Measurements from ENCODE around the gene SLC45A3. TPM values are rescaled to one million over a fixed set of nuclear protein-coding genes. Genes with fewer than 3 reads are reported as not detected.

Gene SLC45A3
- polyA plus RNA-seq, 1 donor (not counting 4 experiments of a cell fraction or from before 2014, with no cell fraction given) = 2.5 TPM

DNA sequence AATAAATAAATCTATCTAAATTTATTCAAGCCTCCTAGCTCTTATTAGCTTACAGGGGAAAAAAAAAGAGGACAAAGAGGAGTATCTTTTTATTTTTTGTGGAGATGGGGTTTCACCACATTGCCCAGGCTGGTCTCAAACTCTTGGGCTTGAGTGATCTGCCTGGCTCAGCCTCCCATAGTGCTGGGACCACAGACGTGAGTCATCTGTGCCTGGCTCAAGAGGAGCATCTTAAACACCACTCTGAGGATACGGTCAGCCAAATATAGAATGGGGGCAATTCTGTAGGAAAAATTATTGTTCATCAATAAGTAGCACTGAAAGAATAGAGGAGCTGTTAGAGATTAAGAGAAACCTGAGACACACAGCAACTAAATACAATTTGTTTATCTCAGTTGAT, 24.1 kb downstream of the SLC45A3 start:
- DNase-seq (ENCODE audit: low read depth, low spot score) (no peak), FAIRE-seq (no peak)
- TF ChIP-seq EZH2 (IDR thresholded peaks at IDR 0.05; ENCODE audit: low read length) = no peak
- TF ChIP-seq, protein P1, sequence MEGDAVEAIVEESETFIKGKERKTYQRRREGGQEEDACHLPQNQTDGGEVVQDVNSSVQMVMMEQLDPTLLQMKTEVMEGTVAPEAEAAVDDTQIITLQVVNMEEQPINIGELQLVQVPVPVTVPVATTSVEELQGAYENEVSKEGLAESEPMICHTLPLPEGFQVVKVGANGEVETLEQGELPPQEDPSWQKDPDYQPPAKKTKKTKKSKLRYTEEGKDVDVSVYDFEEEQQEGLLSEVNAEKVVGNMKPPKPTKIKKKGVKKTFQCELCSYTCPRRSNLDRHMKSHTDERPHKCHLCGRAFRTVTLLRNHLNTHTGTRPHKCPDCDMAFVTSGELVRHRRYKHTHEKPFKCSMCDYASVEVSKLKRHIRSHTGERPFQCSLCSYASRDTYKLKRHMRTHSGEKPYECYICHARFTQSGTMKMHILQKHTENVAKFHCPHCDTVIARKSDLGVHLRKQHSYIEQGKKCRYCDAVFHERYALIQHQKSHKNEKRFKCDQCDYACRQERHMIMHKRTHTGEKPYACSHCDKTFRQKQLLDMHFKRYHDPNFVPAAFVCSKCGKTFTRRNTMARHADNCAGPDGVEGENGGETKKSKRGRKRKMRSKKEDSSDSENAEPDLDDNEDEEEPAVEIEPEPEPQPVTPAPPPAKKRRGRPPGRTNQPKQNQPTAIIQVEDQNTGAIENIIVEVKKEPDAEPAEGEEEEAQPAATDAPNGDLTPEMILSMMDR (optimal IDR thresholded peaks at IDR 0.05 in 1 of 3, IDR thresholded peaks at IDR 0.05 in 1 of 3, conservative IDR thresholded peaks at IDR 0.05 in 1 of 3; ENCODE audit: extremely low read depth in 1 of 3, insufficient read depth in 2 of 3, low read length in 3 of 3) = no peak

DNA sequence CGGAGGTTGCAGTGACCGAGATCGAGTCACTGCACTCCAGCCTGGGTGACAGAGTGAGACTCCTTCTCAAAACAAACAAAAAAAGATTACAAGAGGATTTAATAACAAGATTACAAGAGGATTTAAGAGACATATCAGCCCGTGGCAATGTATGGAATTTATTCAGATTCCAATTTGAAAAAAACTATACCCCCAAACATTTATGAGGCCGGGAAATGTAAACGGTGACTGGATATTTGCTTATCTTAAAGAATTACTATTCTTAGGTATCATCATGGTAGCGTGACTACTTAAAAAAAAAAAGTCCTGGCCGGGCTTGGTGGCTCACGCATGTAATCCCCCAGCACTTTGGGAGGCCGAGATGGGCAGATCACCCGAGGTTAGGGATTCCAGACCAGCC, 27.3 kb downstream of the SLC45A3 start:
- dilution Hi-C loops (cut with MboI; ENCODE audit: extremely low pct_ligation_motif_present, low sequenced_read_pairs) = no loop called here
- no peak overlapping the region for H3K4me2 ChIP-seq (ENCODE audit: control insufficient read depth, extremely low read depth, insufficient read depth, low read depth, low read length)
- no peak overlapping the region for H3K4me3 ChIP-seq (ENCODE audit: control insufficient read depth in 2 of 3, extremely low read depth in 1 of 3, insufficient read depth in 2 of 3, low read depth in 1 of 3, low read length in 3 of 3)
- H2AFZ ChIP-seq (ENCODE audit: control insufficient read depth, low read length) = no peak overlapping the region
- H3K9me3 ChIP-seq (ENCODE audit: control insufficient read depth, low read depth, low read length) = no peaks in the 10 kb centered on the region
- H4K20me1 ChIP-seq (ENCODE audit: control insufficient read depth, extremely low read depth, insufficient read depth, low read length) = no peaks in the 10 kb centered on the region
- no peak overlapping the region for H3K27ac ChIP-seq (ENCODE audit: control insufficient read depth, insufficient read depth, low read length)
- no peak for TF ChIP-seq EZH2 (IDR thresholded peaks at IDR 0.05; ENCODE audit: low read length)
- TF ChIP-seq, protein P1 (optimal IDR thresholded peaks at IDR 0.05 in 1 of 3, IDR thresholded peaks at IDR 0.05 in 1 of 3, conservative IDR thresholded peaks at IDR 0.05 in 1 of 3; ENCODE audit: extremely low read depth in 1 of 3, insufficient read depth in 2 of 3, low read length in 3 of 3) = no peak
- H3K27me3 ChIP-seq (ENCODE audit: control insufficient read depth, extremely low read depth, insufficient read depth, low read length) = no peaks in the 10 kb centered on the region
- H3K4me1 ChIP-seq (ENCODE audit: control insufficient read depth, extremely low read depth, insufficient read depth, low read length) = no peaks in the 10 kb centered on the region
- DNase-seq (ENCODE audit: low read depth, low spot score) (no peak), FAIRE-seq (no peak)
- no peaks in the 10 kb centered on the region for H3K9me1 ChIP-seq (ENCODE audit: control insufficient read depth, extremely low read depth, insufficient read depth, low read length)
- no peaks in the 10 kb centered on the region for H3K36me3 ChIP-seq (ENCODE audit: control insufficient read depth in 2 of 2, extremely low read depth in 1 of 2, insufficient read depth in 2 of 2, low read length in 2 of 2)
- no peaks in the 10 kb centered on the region for H3K79me2 ChIP-seq (ENCODE audit: control insufficient read depth, insufficient read depth, low read length)
- no peak overlapping the region for H3K9ac ChIP-seq (ENCODE audit: control insufficient read depth, extremely low read depth, insufficient read depth, low read length)

More for the DNA sequence above, 24.1 kb downstream of the SLC45A3 start:
- Histone ChIP-seq H4K20me1 (ENCODE audit: control insufficient read depth, extremely low read depth, insufficient read depth, low read length) (no peaks in the 10 kb centered on the region), H3K27me3 (ENCODE audit: control insufficient read depth, extremely low read depth, insufficient read depth, low read length) (no peaks in the 10 kb centered on the region), H3K4me2 (ENCODE audit: control insufficient read depth, extremely low read depth, insufficient read depth, low read depth, low read length) (no peak overlapping the region), H3K9me3 (ENCODE audit: control insufficient read depth, low read depth, low read length) (no peaks in the 10 kb centered on the region), H3K27ac (ENCODE audit: control insufficient read depth, insufficient read depth, low read length) (no peak overlapping the region), H3K4me3 (ENCODE audit: control insufficient read depth in 2 of 3, extremely low read depth in 1 of 3, insufficient read depth in 2 of 3, low read depth in 1 of 3, low read length in 3 of 3) (no peak overlapping the region), H3K36me3 (ENCODE audit: control insufficient read depth in 2 of 2, extremely low read depth in 1 of 2, insufficient read depth in 2 of 2, low read length in 2 of 2) (no peaks in the 10 kb centered on the region), H3K9me1 (ENCODE audit: control insufficient read depth, extremely low read depth, insufficient read depth, low read length) (no peaks in the 10 kb centered on the region), H3K79me2 (ENCODE audit: control insufficient read depth, insufficient read depth, low read length) (no peaks in the 10 kb centered on the region), H2AFZ (ENCODE audit: control insufficient read depth, low read length) (no peak overlapping the region), H3K9ac (ENCODE audit: control insufficient read depth, extremely low read depth, insufficient read depth, low read length) (no peak overlapping the region), H3K4me1 (ENCODE audit: control insufficient read depth, extremely low read depth, insufficient read depth, low read length) (no peaks in the 10 kb centered on the region)
- dilution Hi-C loops (cut with MboI; ENCODE audit: extremely low pct_ligation_motif_present, low sequenced_read_pairs) = no loop called here

All from keratinocyte (primary cell).